Fibroblast of mammary gland (primary cell): ENCODE results near the gene EMP2.

Experiments used
- DNase-seq: peaks from one replicate; pipeline ENCODE4 v3.0.0-alpha.2; 2010; ENCODE audit warnings: low read depth
- H3K4me3 ChIP-seq: 2 replicates; pipeline ENCODE4 v1.5.1; 2011; ENCODE audit warnings: low read depth, mild to moderate bottlenecking, low read length, moderate library complexity; ENCODE audit not compliant: control insufficient read depth
- CTCF ChIP-seq: conservative IDR thresholded peaks from 2 replicates; pipeline ENCODE4 v1.5.1; 2011; ENCODE audit warnings: low read depth, low read length, inconsistent platforms; ENCODE audit not compliant: control insufficient read depth, insufficient read depth

Gene EMP2

DNA sequence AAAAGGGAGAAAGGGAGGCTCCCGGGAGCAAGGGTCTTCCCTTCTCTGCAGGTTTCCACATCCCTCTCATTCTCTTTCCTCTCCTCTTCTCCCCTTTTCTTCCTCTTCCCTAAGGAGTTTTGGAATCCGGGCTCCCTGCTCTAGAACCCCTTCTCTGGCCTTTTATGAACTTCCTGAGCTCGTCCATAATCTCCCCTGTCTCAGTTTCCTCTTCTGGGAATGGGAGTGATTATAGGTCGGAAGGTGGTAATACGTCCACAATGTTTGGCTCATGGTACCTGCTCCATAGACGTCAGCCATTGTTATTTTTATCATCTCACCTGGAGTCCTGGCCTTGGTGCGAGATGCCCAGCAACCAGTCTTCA lies 467 bp upstream of the EMP2 start:
- TF ChIP-seq CTCF: no peak
- H3K4me3 ChIP-seq: peak overlapping the region; percentile 75
- no peak for DNase-seq

DNA sequence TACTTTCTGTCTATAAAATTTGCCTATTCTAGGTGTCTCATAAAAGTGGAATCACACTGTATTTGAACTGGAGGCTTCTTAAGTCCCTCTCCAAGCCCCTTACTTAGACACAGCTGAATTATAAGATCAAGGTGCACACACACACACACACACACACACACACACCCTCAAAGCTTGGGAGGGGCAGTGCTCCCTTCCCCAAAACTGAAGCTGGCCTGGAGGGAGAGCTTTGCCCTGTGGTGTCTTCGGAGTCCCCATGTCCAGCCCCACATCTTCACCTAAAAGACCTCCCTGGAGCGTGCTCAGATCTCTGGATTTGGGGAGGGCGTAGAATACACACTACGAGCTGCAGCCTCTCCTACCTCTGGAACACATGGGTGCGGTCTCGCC lies 828 bp downstream of the EMP2 start:
- no peak for DNase-seq
- peak overlapping the region; percentile 75 for H3K4me3 ChIP-seq
- TF ChIP-seq CTCF: no peak

GRCh38 chr16:10578474-10579316 lies 1.7 kb downstream of the EMP2 start:
- TF ChIP-seq CTCF: no peak
- DNase-seq: no peak
- H3K4me3 ChIP-seq: peak overlapping the region; percentile 75

GRCh38 chr16:10577305-10578202 lies 2.8 kb downstream of the EMP2 start:
- DNase-seq: no peak
- TF ChIP-seq CTCF: no peak
- H3K4me3 ChIP-seq: no peak overlapping the region

DNA sequence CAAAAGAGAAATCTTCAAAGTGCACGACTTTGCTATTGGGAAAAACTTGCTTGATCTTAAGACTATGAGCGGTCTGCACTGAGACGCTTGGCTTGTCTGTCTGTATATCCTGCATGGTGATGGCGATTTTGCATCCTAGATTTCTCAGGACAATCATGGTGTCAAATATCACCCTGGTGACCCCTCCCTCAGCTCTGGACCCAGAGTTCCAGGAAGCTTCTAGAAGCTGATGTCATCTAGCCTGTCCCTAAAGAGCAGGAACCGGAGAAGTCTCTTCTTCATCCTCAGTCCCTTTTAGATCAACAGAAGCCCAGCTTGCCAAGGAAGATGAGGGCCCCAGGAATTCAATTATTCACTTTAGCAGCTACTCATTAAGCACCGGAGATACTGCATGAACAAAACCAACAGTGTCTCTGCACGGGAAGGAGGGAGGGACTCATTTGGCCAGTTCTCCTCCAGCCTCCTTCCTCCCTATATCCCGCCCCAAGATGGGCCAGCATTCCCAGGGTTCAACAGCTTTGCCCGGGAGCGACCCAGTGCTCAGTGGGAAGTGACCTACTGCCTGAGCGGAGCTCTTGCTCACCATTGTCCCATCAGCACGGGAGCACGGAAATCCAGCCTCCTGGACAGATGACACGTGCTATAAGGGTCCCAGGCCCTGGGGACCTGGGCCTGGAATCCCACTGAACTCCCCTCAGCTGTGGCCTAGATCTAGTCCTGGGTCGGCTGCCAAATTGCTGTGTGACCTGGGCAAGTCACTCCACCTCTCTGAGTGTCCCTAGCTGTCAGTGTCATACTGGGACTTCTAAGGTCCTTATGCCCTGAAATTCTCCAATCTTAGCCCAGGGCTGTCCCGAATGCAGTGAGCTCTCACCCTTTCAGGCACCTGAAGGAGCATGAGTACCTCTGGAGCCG lies 3.8 kb downstream of the EMP2 start:
- TF ChIP-seq CTCF: no peak
- DNase-seq: peak; percentile 50

GRCh38 chr16:10575506-10576130 lies 4.8 kb downstream of the EMP2 start:
- no peak for TF ChIP-seq CTCF
- DNase-seq: peak; percentile 38
- no peak overlapping the region for H3K4me3 ChIP-seq

More for the DNA sequence above, 3.8 kb downstream of the EMP2 start:
- H3K4me3 ChIP-seq: no peak overlapping the region
